Stimulated activated CD8-positive, alpha-beta memory T cell treated with anti-CD3 and anti-CD28 coated beads, Interleukin-15, amount 100 ng/mL, for 1 hour (primary cell): Measurements from ENCODE around the gene ANO6.
"Not testable (repeated sequence)": the region's sequence is repeated elsewhere in the genome, so short reads cannot be mapped to it uniquely, and the experiment has no call there.

Source experiments
- DNase-seq: peaks from one replicate; pipeline ENCODE4 v3.0.0-alpha.2; 2020; ENCODE audit warnings: low read depth

Gene ANO6

DNA sequence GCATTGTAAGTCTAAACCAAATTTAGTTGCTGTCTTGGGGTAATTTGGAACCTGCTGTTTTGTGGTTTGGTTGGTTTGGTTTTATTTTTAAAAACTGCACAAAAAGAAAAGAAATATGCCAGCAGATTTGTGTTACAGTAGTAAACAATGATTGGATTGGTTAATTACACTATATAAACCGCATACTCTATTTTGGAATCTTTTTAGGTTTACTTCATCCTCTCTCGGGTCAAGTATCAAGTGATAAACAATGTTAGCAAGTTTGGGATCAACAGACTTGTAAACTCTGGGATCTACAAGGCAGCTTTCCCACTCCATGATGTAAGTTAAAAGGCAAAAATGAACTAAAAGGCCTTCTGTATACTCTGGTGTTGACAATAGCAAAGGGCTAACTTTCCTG is 132.4 kb downstream of the ANO6 start:
- DNase-seq: no peak

DNA sequence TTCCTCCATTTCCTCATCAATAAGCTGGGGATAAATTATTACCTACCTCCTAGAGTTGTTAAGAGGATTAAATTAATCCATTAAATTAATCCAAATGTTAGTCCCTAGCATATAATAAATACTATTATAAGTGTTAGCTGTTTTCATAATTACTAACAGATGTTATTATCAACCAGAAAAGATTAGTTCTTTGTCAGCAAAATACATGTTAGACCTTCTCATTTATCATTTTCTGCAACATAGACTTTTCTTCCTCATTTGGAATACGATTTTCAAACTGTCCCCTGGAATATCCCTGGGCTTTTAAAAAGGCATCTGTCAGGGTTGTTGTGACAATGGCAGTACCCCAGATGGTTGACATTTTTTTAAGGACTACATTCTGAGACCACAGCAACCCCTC is 133.1 kb downstream of the ANO6 start:
- DNase-seq: no peak

DNA sequence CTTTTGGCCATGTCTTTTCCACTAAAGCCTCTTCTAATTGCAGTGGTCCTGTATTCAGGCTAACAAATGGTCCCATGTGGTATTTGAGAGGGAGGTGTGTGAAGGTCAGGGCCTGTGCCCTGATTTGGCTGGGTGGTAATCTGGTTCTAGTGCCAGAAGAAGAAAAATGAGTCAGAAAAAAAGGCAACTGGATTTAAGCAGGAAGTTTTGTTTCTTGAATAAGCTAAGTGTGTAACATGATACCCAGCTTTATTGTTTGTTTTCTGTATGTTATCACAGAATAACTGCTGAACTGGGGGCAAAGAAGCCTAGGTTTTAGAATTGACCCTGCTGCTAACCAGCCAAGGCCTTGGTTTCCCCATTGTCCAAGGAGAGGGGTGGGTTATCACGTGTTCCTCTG is 134.0 kb downstream of the ANO6 start:
- no peak for DNase-seq

DNA sequence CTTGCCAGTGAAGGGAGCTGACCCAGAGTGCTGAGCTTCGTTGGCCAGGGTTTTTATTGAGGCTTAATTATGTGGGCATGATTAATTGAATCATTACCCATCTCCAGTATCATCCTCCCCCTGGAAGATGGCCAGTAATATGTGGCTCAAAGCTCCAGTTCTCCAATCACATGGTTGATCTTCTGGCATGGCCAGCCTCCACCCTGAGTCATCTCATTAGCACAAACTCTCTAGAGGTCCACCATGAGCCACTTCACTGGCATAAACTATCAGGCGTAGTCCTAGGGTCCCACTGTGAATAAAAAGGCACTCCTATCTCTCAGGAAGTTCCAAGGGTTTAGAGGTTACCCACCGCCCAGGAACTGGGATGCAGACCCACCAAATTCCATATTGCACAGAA is 135.0 kb downstream of the ANO6 start:
- DNase-seq: no peak

DNA sequence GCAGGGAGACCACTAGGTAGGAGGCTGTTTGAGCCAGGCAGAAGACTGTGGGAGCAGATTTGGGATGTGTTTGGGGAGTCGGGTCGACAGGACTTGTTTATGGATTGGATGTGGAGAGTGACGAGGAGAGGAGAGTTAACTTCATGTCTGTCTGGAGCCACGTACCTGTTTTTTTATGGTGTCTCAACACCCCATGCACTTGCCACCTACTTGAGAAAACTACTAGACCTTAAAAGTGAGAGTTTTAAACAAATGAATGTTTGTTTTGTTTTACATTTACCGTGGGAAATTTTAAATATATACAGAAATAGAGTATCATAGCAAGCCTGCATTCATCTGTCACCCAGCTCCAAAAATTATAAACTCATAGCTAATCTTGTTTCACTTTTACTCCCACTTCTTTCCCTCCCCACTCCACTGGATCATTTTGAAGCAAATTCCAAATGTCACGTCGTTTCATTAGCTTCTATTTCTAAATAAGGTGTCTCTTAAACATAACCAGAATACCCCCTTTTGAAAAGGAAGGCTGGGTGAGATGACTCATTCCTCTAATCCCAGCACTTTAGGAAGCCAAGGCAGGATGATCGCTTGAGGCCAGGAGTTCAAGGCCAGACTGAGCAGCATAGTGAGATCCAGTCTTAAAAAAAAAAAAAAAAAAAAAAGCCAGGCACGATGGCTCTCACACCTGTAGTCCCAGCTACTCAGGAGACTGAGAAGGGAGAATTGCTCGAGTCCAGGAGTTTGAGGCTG is 136.2 kb downstream of the ANO6 start:
- DNase-seq: no peak

DNA sequence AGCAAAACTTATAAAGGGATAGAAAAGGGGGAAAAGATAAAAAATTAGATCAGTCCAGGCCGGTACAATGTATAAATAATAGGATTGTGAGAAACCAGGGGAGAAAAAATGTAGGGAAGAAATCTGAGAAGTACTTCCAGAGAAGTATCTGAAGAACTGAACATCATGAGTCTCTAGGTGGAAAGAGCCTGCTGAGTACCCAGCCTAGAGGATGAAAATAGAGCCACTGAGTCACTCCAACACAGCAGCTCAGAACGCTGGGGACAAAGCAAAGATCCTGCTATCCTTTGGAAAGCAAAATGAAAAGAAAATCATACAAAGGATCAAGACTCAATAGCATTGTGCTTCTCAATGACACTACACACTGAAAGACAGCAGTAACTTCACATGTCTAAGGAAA is 138.0 kb downstream of the ANO6 start:
- DNase-seq: no peak

DNA sequence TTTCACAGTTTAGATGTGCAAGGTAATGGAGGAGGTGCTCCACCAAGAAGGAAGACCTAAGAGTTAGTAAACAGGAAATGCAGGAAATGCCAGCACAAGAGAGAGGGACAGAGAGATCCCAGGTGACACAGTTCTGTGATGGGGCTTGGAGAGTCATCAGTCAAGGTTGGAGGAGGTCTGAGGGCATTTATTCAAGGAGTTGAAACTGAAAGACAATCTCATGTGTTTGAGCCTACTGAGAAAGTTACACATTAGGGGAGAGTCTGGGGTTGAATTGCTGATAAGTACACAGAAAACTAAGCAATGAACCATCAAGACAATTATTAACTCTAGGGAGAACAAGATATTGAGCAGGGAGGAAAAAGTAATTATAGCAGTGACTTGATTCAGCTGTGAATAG is 138.5 kb downstream of the ANO6 start:
- DNase-seq: no peak

DNA sequence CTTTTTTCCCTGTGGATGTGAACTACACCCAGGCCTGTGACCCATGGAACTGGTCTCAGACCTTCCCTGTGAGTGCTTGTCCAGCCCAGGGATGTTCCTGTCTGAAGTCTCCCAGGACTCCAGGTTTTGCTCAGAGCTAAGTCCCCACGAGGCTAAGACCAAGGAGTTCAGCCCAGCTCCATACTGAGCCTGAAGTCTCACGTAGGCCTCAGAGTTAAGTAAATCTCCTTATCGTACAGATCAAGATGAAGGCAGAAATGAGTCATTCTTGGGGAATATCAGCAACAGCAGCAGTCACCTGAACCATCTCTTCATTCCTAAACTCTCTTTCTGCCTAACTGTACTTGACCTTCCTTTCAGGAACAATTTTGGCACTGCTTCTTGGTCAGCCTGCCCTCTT is 139.8 kb downstream of the ANO6 start:
- DNase-seq: no peak

DNA sequence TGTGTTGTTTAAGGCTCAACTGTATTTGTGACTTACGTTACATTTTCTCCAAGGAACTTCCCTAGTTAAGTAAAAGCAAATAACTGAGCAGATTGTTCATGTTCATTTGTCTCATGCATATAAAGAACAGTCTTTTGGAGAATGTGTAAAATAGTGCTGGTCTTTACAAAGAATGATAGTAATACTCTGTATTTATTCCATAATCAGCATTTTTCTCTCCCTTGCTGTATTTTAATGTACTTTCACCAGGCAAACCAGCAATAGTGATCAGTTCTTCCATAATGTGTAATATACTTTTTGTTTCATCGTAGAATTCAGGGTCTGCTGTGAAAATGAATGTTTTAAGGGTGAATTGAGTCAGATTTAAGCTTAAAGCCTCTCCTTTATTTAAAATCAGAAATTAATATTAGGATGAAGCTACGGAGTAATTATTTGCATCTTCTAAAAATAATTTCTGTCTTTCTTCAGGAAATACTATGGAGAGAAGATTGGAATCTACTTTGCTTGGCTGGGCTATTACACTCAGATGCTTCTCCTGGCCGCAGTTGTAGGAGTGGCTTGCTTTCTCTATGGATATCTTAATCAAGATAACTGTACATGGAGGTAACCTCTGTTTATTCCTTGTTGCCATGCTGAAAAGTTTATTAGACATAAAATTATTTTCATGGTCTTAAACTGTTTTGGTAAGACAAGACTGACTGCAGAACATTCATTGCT is 141.1 kb downstream of the ANO6 start:
- no peak for DNase-seq

DNA sequence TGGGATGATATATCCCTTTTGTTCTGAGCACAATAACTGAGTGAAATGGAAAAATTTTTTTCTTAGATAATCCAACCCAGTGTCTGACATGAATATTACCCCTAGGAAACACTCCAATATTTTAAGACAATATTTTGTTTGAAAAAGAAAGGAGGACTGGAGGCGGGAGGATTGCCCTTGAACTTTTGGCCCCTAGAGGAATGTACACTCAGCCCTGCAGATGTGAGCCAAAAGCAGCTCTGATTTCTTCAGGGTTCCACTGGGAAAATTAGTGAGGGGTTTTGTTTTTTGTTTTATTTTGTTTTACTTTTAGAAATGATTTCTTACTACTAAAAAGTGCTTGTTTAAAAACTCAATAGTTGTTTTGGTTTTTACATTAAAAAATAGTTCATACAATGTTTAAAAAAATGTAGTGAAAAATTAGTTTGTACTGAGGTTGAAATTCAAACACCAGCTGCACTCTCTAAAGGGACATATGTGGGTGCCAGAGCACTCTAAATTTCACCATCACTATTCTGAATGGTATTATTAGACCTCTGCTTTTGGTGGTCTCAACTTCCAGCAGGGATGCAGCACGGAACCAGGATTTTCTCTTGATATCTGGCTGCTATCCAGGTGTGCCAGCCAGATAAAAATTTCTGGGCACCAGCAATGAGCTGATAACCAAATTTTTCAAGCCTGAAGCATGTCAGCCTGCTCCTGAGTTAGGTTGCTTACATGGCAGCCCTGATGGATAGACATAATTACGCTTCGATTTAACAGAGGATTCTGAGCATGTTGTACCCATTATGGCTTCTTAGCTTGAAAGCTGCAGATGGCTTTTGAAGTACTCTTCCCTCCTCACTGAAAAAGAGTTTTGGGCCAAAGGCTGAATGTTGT is 141.9 kb downstream of the ANO6 start:
- no peak for DNase-seq

DNA sequence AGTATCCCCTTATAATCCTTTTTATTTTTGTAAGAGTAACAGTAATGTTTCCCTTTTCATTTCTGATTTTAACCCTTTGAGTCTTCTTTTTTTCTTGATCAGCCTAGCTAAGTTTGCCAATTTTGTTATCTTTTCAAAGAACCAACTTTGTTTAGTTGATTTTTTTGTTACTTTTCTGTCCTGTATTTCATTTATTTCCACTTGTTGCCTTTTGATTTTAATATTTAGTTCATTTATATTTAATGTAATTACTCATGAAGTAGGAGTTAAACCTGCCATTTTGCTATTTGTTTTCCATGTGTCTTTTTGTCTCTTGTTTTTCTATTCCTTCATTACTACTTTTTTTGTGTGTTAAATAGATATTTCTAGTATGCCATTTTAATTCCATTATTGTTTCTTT is 146.4 kb downstream of the ANO6 start:
- no peak for DNase-seq

DNA sequence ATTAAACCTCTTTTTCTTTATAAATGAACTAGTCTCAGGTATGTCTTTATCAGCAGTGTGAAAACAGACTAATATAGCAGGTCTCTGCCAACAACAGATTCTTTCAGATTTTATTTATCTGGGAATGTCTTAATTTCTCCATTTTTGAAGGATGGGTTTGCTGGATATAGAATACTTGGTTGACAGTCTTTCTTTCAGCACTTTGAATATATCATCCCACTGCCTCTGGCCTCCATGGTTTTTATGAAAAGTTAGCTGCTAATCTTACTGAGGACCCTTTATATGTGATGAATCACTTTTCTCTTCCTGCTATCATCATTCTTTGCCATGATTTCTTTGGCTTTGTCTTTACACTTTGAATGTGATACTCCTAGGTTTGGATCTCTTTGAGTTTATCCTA is 148.0 kb downstream of the ANO6 start:
- DNase-seq: no peak

DNA sequence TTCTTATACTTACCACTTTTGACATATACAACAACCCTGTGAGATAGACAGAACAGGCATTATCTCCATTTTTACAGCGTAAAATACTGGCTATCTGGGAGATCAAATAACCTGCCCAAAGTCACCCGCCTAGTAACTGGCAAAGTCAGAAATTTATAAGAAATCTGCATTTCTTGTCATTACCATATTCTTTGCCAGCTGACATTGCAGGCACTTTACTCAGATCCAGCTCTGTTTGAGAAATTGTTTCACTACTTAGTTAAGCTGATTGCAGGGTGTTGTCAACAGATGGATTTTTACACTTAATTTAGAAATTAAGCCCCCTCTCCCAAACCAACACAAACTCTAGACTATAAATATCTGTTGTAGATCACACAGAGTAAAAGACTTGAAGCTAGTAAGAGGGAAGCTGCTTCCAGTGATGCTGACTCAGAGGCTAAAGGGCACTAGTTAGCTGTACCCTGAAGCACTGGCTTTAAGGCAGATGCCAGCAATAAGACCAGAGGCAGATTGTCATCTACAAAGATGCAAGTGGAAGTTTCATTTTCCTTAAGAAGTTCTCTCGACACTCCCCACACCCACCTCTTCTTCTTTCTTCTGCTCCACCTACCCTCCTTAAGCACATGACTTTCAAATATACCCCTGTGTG is 153.1 kb downstream of the ANO6 start:
- no peak for DNase-seq

DNA sequence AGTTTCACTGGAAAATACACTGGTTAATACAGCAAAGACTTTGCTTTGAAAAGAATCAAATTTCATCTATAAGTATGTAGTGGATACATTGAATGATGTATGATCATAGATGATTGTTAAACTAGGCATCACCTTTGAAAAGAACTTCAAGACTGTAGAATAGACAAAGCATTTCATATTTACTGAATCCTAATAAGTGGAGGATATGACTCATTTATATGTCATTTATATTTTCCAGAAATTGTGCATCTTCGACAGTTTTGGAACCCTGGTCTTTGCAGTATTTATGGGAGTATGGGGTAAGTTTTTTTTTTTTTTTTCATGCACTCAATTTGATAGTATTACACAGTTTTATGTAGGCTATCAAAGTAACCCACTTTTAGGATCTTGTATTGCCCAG is 161.9 kb downstream of the ANO6 start:
- no peak for DNase-seq

DNA sequence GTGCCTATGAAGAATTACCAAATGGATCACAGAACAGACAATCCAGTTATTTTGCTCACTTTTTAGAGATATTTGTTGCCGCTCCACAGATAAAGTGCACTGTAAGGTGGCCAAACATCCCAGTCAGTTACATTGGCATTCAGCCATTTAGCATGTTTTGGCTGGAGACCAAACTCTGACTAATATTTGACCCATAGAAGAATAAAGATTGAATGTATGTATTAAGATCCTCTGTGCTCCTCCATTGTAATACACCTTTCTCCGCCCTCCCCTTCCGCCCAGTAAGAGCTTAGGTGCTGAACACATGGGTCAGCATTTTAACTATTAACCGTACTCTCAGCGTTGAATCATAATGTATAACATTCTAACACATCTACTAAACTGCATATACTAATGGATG is 163.4 kb downstream of the ANO6 start:
- DNase-seq: no peak

DNA sequence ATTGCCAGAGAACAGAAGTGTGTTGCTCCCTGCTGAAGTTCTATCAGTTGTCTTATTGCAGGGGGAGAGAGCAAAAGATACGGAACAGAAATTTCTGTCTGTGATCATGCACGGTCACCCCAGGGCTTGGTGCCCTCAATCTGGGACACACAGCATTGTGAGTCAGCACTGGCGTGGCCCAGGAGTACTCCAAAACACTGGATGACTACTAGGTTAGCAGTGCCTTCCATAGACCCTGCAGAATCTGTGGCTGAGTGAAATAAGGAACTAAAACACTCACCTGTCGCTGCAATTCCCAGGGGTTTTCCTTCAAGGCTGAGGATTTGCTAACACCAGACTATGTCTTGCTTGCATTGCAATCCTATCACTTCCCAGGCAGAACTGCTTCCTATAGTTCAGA is 165.5 kb downstream of the ANO6 start:
- no peak for DNase-seq

DNA sequence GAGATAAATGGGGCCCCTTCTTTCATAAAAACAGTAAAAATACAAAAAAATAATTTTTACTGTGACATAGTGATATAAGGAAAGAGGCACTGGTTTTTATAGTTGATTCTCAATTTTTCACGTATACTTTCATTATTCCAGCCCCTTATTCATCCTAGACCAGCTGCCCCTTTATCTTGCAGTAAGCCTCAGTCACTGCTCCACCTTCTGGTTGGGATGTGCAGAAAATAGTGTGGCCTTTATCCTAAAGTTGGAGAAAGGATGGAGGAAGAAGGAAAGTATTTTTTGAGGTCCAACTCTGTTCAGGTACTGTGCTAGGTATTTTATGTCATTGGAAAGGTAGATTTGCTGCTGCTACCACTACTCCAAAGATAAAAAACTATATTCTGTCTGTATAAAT is 172.7 kb downstream of the ANO6 start:
- no peak for DNase-seq

DNA sequence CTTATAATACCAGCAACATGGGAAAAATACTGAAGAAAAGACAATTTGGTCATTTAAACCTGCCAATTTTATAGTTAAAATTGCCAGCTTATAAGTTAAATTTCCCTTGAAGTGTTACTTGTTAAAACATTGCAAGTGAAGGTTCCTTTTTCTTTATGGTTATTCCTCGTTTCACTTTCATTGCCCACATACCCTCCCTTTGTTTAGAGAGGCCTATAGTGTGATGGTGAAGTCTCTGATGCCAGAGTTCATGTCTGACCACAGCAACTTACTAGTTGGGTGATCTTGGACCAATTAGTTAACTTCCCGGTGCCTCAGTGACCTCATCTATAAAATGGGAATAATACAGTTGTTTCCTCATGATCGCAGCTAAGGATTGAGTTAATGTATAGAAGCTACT is 173.5 kb downstream of the ANO6 start:
- no peak for DNase-seq

DNA sequence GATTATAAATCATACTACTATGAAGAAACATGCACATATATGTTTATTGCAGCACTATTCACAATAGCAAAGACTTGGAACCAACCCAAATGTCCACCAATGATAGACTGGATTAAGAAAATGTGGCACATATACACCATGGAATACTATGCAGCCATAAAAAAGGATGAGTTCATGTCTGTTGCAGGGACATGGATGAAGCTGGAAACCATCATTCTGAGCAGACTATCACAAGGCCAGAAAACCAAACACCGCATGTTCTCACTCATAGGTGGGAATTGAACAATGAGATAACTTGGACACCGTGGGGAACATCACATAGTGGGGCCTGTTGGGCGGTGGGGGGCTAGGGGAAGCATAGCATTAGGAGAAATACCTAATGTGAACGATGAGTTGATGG is 181.6 kb downstream of the ANO6 start:
- DNase-seq: not testable (repeated sequence)

DNA sequence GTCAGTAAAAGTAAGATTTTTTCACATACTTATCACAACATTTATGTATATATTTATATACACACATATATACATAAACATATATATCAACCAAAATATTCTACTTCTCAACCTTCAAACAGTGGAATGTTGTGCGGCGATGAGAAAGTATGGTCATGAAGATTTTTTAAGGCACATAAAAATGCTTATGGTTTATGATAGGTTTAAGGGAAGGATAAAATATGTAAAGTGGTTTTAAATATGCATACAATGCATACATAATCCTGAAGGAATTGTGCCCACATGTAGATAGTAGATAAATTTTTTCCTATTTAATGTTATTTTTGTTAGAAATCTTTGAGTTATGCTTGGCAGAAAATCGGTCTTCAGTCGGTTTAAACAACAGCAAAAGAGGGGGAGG is 182.7 kb downstream of the ANO6 start:
- DNase-seq: no peak

DNA sequence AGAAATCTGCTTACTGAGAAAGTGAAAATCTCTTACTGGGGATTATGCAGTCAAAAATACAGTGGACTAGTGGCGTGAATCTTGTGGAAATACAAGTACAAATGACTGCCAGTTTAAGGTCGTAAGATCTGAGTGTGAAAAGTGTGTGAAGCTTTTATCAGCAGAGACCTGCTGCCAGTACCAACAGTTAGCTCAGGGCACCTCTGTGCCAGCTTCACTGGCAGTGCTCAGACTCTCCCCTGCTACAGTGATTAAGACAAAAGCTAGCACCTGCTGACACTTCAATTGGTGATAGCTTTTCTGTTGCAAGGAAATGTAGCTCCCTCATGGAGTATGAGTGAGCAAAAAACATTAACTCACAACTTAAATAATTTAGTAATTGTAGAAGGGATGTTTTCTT is 185.1 kb downstream of the ANO6 start:
- DNase-seq: no peak

DNA sequence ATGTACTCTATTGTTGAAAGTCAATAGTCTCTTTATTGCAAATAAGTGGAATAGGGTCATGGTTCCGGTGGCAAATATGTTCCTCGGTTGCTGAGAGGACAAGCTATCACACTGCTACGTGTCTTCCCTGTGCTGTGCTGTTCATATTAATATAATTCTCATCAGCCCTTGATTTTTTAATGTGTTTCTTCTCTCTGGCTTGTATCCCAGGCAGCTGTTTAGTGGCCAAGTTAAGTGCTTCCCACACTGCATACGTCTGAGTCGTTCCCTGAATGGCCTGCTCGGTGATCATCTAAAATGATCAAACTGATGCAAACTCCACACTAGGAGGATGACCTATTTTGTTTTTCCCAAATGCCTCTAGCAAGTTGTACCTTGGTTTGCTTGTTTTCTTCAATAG is 186.4 kb downstream of the ANO6 start:
- DNase-seq: no peak
